Hepatocyte (in vitro differentiated cells): ENCODE data around the gene TPK1. TPM values are rescaled to one million over a fixed set of nuclear protein-coding genes. Genes with fewer than 3 reads are reported as not detected.
A peak's percentile ranks its signal among the peaks of the same experiment; 100 is the strongest.

ENCODE experiments used
- DNase-seq: peaks from one replicate; pipeline ENCODE4 v3.0.0-alpha.2; 2016; ENCODE audit warnings: low spot score
- H2AFZ ChIP-seq: fragments of 200-600 bp; sonication (generic); 2 replicates; pipeline ENCODE4 v1.6.0; 2016; ENCODE audit warnings: antibody characterized with exemption, mild to moderate bottlenecking
- H3K27ac ChIP-seq: fragments of 200-600 bp; sonication (generic); 2 replicates; pipeline ENCODE4 v1.5.1; 2016; ENCODE audit warnings: mild to moderate bottlenecking
- H3K27me3 ChIP-seq: fragments of 200-600 bp; sonication (generic); 2 replicates; pipeline ENCODE4 v1.6.1; 2016
- H3K36me3 ChIP-seq: fragments of 200-600 bp; sonication (generic); replicated peaks from 2 replicates; pipeline ENCODE4 v1.5.1; 2016; ENCODE audit warnings: low read depth; ENCODE audit not compliant: insufficient read depth
- H3K4me1 ChIP-seq: fragments of 200-600 bp; sonication (generic); 2 replicates; pipeline ENCODE4 v1.5.1; 2016; ENCODE audit warnings: mild to moderate bottlenecking, moderate library complexity; ENCODE audit not compliant: insufficient read depth
- H3K4me2 ChIP-seq: fragments of 200-600 bp; sonication (generic); 2 replicates; pipeline ENCODE4 v1.6.0; 2016
- H3K4me3 ChIP-seq: fragments of 200-600 bp; sonication (generic); 2 replicates; pipeline ENCODE4 v1.5.1; 2016; ENCODE audit warnings: mild to moderate bottlenecking
- H3K79me2 ChIP-seq: fragments of 200-600 bp; sonication (generic); 2 replicates; pipeline ENCODE4 v1.6.0; 2017; ENCODE audit warnings: mild to moderate bottlenecking
- H3K9me2 ChIP-seq: fragments of 200-600 bp; sonication (generic); replicated peaks from 2 replicates; pipeline ENCODE4 v1.6.0; 2017; ENCODE audit warnings: mild to moderate bottlenecking; ENCODE audit not compliant: insufficient read depth
- H3K9me3 ChIP-seq: fragments of 200-600 bp; sonication (generic); 2 replicates; pipeline ENCODE4 v1.5.1; 2016; ENCODE audit warnings: low read depth, mild to moderate bottlenecking
- H4K20me1 ChIP-seq: fragments of 200-600 bp; sonication (generic); 2 replicates; pipeline ENCODE4 v1.6.0; 2016; ENCODE audit warnings: mild to moderate bottlenecking; ENCODE audit not compliant: insufficient read depth, poor library complexity, severe bottlenecking
- CTCF ChIP-seq: fragments of 200-600 bp; sonication (generic); IDR thresholded peaks from 2 replicates; pipeline ENCODE4 v1.5.1; 2016; ENCODE audit warnings: antibody characterized with exemption, mild to moderate bottlenecking; ENCODE audit not compliant: poor library complexity
- EZH2 ChIP-seq: fragments of 200-600 bp; sonication (generic); IDR thresholded peaks from 2 replicates; pipeline ENCODE4 v1.6.1; 2016; ENCODE audit warnings: antibody characterized with exemption, mild to moderate bottlenecking, borderline replicate concordance
- EZH2phosphoT487 ChIP-seq: fragments of 200-600 bp; sonication (generic); IDR thresholded peaks from one replicate; pipeline ENCODE4 v1.6.1; 2018; ENCODE audit warnings: antibody characterized with exemption, mild to moderate bottlenecking, low read depth, moderate library complexity; ENCODE audit not compliant: unreplicated experiment, severe bottlenecking
- WGBS: methylation state at CpG from one replicate; pipeline ENCODE4 v1.1.6; 2016; ENCODE audit warnings: low lambda C conversion rate; ENCODE audit errors: missing lambda C conversion rate; 5-methylcytosine and 5-hydroxymethylcytosine counted together
- polyA plus RNA-seq: library from polyadenylated mRNA; unstranded; fragments of >200 nt; fragmentation: Nextera tagmentation; extraction: Ambion mirVana; gene quantifications from 2 replicates; pipeline ENCODE4 v1.2.1, GENCODE V29; 2016
- total RNA-seq: library from RNA; depleted of rRNA; stranded (reverse); fragments of >200 nt; gene quantifications from 2 replicates; pipeline ENCODE4 v1.2.3, GENCODE V29; 2014

The TPK1 gene
- total and polyA plus RNA-seq, 2 experiments from 2014 or later, result 8.7 to 9.7 TPM

GRCh38 chr7:144834641-144835144, 1.2 kb downstream of the TPK1 start:
- 33% methylated on average over 13 of the region's 13 CpGs for WGBS
- no peaks in the 10 kb centered on the region for H3K27me3 ChIP-seq
- H3K9me3 ChIP-seq, result no peaks in the 10 kb centered on the region
- no peaks in the 10 kb centered on the region for H3K79me2 ChIP-seq
- TF ChIP-seq EZH2 (no peak), CTCF (no peak), EZH2phosphoT487 (no peak)
- H3K4me1 ChIP-seq, result no peaks in the 10 kb centered on the region
- H3K27ac ChIP-seq, result peak overlapping the region; percentile 93
- peak overlapping the region; percentile 93 for H2AFZ ChIP-seq
- no peaks in the 10 kb centered on the region for H3K36me3 ChIP-seq
- H3K4me2 ChIP-seq, result peak overlapping the region; percentile 90
- no peaks in the 10 kb centered on the region for H3K9me2 ChIP-seq
- H4K20me1 ChIP-seq, result no peaks in the 10 kb centered on the region
- H3K4me3 ChIP-seq, result peak overlapping the region; percentile 73
- DNase-seq, result peak; percentile 17

- H3K27me3 ChIP-seq, result no peaks in the 10 kb centered on the region
- H4K20me1 ChIP-seq, result no peaks in the 10 kb centered on the region
- no peaks in the 10 kb centered on the region for H3K9me3 ChIP-seq
- no peaks in the 10 kb centered on the region for H3K9me2 ChIP-seq
- H3K36me3 ChIP-seq, result no peaks in the 10 kb centered on the region
- no peaks in the 10 kb centered on the region for H3K4me1 ChIP-seq
- H3K4me3 ChIP-seq, result no peak overlapping the region
- H3K27ac ChIP-seq, result no peak overlapping the region
- peak; percentile 8 for DNase-seq
- H3K79me2 ChIP-seq, result no peaks in the 10 kb centered on the region
- H3K4me2 ChIP-seq, result no peak overlapping the region
- 86% methylated on average over 5 of the region's 5 CpGs for WGBS
- TF ChIP-seq CTCF (no peak), EZH2phosphoT487 (no peak), EZH2 (no peak)
- H2AFZ ChIP-seq, result no peak overlapping the region
Observed at GRCh38 chr7:144830811-144831210, 5.0 kb downstream of the TPK1 start.

- H3K79me2 ChIP-seq, result no peaks in the 10 kb centered on the region
- no peak overlapping the region for H2AFZ ChIP-seq
- no peak overlapping the region for H3K4me2 ChIP-seq
- no peaks in the 10 kb centered on the region for H3K9me2 ChIP-seq
- H3K27me3 ChIP-seq, result no peaks in the 10 kb centered on the region
- DNase-seq, result peak; percentile 17
- H3K36me3 ChIP-seq, result no peaks in the 10 kb centered on the region
- no peaks in the 10 kb centered on the region for H4K20me1 ChIP-seq
- no peaks in the 10 kb centered on the region for H3K4me1 ChIP-seq
- H3K9me3 ChIP-seq, result no peaks in the 10 kb centered on the region
- no peak overlapping the region for H3K4me3 ChIP-seq
- WGBS, result 87% methylated on average over 2 of the region's 2 CpGs
- no peak for TF ChIP-seq EZH2phosphoT487
- no peak for TF ChIP-seq EZH2
- no peak for TF ChIP-seq CTCF
- H3K27ac ChIP-seq, result no peak overlapping the region
Observed at GRCh38 chr7:144830024-144830785, 5.6 kb downstream of the TPK1 start.
